Brain pericyte (primary cell): ENCODE data around the gene PCYT2.

ENCODE experiments used
- DNase-seq: peaks from one replicate; pipeline ENCODE4 v3.0.0-alpha.2; 2012; ENCODE audit warnings: low read depth, low spot score

Gene PCYT2

DNA sequence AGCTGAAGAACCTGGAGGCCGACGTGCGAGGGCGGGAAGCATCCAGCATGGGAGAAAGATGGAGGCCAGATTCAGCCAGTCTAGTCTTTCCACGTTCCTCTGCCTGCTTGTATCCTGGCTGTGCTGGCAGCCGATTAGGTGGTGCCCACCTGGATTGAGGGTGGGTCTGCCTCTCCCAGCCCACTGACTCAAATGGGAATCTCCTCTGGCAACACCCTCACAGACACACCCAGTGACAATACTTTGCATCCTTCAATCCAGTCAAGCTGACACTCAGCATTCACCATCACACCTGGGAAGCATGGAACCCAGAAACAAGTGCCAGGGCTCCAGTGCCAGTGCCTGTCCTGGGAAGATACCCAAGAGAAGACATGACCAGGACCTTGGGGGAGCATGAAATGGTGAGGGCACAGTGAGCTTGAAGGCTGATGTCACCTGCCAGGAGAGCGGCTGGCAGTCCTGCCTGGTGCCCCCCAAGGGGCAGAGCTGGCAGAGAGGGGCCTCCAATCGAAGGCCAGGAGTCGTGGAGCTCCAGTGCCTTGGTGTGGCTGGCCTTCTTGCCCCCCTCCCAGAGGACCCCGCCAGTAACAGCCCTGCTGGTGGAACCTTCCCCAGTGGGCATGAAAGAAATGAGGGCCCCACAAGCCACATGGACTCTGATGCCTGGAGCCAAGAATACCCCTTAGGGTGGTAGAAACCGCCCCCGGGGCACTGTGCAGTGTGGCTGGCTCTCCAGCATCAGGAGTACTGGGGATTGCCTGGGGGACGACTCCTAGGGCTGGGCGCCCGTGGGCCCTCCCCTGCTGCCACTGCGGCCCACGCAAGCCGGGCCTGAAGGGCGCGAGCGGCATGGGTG lies 9.8 kb downstream of the PCYT2 start:
- DNase-seq: no peak

- DNase-seq: no peak
Observed at GRCh38 chr17:81900181-81900820, 10.9 kb downstream of the PCYT2 start.

DNA sequence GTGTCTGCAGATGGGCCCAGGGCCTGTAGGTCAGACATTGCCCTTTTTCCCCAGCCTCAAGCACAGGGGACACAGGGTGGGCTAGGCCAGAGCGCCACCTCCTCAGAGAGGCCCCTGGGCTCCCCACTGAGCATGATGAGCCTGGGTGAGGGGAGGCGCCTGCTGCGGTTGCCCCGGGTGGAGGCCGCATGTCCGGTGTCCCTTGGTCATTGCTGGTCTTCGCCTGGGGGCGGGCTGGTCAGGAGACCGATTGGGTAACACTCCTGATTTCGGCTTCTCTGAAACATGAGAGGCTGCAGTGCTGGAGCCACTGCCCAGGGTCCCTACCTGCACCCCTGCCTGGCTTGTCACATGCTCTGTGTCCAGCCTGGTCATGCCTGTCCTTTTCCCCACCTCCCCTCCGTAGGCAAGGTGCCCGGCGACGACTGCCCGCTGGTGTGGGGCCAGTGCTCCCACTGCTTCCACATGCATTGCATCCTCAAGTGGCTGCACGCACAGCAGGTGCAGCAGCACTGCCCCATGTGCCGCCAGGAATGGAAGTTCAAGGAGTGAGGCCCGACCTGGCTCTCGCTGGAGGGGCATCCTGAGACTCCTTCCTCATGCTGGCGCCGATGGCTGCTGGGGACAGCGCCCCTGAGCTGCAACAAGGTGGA lies 11.6 kb downstream of the PCYT2 start:
- DNase-seq: no peak

DNA sequence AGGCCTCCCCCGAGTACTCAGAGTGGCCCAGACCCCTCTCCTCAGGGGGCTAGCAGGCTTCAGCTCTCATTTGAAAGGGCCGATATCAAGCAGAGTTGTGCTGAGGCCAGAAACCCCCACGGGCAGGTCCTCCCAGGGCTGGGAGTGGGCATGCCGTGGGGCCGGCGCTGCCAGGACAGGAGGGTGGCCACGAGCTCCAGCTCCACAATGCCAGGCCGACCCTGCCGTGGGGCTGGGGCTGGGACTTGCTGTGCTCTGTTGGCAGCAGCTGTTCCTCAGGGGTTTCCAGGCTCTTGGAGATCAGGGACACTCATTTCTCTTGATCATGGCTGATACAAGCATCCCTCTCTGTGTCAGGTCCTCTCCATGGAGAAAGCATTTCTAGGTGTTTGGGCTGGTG lies 12.3 kb downstream of the PCYT2 start:
- no peak for DNase-seq

- peak; percentile 56 for DNase-seq
Observed at GRCh38 chr17:81898029-81898866, 13.0 kb downstream of the PCYT2 start.

DNA sequence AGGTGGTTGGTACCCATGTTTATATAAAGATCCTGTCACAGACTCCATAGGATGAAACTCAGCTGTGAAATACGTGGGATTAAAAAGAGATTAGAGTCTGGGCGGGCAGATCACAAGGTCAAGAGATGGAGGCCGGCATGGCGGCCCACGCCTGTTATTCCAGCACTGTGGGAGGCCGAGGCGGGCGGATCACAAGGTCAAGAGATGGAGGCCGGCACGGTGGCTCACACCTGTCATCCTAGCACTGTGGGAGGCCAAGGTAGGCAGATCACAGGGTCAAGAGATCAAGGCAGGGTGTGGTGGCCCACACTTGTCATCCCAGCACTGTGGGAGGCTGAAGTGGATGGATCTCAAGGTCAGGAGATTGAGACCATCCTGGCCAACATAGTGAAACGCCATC lies 15.8 kb downstream of the PCYT2 start:
- DNase-seq: no peak

GRCh38 chr17:81891303-81891552 lies 20.0 kb downstream of the PCYT2 start:
- DNase-seq: no peak

DNA sequence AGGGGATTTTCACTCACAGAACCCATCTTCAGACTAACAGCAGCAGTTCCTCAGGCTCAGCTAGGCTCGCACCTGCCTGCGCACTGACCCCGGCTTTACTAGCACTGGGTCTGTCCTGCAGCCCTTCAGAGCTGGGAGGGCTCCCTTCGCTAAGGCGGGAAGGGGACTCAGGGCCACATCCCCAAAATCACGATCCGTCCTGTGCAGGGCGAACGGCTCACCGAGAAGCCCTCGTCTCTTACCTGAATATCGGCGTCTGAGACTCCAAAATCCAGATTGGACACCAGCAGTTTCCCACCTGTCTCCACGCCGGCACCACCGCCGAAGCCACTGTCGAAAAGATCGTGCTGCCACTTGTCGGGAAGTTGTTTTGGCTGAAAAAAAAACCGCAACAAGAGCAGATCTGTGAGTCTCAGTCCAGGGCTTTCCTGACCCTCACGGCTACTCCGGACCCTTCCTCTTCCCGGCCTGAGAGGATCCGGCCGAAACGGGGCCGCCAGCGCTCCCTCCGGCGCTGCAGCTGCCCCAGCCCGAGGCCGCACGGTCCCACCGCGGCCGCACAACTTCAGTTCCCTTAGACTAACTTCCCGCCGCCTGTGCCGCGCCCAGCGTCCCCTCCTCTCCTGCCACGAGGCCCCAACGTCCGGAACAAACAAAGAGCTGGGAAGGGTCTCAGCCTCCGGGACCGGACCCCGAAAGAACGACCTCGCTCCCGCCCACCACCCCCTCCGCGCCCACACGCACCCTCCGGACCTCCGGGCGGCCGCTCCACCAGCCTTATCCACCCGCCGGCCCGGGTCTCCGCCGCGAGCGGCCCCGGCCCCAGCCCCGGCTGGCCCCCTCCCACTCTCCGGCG lies 20.5 kb downstream of the PCYT2 start:
- DNase-seq: no peak

- no peak for DNase-seq
Observed at GRCh38 chr17:81889602-81890001, 21.6 kb downstream of the PCYT2 start.

GRCh38 chr17:81888988-81889595 lies 22.1 kb downstream of the PCYT2 start:
- no peak for DNase-seq

DNA sequence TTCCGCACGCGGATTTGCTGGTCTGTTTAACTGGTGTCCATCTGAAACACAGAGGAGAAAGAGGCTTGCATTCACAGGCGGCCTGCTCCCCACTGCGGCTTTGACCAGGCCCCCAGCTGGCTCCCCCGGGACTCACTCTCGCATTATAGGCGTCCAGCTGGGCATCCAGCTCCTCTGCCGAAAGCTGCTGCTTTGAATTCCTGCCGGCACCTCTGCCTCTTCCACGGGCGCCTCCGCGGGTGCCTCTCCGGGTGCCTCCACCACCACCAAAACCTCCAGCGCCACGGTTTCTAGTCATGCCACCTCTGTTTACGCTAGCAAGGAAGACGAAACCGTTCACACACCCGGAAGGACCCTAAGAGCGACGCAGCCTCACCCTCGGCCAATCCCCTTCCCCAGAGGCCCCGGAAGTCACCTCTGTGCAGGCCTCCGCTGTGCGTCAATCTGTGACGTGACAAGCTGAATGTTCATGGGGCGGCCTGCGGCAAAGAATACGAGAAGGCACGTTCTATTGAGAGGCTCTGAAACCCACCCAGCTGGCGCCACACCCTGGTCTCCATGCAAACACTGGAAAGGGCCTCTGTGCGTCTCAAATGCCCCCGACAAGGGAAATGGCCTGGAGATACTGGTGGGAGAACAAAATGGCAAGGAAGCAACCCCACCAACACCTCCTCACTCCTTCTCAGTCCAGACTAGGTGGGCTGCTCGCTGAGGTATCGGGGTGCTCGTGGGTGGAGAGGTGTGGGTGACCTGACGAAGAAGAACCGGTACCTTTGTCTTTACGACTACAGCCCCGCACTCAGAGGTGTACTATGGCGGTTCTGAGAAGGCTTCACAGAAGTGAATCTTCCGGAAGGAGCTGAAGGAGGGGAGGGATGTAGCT lies 22.9 kb downstream of the PCYT2 start:
- no peak for DNase-seq

DNA sequence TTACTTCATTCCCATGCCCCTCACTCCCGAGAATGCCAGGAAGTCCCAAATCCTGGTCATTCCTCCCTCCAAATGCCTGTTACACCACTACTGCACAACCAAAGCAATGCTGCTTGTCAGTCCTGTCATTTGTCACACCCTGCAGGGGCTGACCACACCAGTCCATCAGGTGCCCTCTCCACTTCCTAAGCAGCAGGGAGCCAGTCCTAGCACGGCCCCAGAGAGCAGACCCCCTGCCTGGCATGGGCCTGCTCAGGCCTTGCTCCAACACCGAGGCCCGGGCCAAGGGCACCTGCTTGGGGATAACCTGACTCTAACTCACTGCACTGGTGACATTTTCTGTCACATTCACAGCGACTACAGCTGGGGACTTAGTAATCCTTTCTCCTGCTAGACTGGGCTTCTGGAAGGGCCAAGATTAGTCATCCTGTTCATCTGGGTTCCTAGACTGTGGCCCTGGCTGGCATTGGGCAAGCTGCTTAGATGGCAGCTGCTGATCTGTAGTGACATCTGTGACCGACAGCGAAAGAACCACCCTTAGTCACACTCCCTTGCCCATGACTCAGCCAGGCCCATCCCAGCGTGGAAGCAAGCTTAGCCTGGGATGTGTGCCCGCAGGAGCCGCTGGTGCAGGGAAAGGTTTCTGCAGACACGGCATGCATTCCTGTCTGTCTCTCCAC lies 25.2 kb downstream of the PCYT2 start:
- DNase-seq: no peak

- no peak for DNase-seq
Observed at GRCh38 chr17:81885454-81885853, 25.7 kb downstream of the PCYT2 start.

DNA sequence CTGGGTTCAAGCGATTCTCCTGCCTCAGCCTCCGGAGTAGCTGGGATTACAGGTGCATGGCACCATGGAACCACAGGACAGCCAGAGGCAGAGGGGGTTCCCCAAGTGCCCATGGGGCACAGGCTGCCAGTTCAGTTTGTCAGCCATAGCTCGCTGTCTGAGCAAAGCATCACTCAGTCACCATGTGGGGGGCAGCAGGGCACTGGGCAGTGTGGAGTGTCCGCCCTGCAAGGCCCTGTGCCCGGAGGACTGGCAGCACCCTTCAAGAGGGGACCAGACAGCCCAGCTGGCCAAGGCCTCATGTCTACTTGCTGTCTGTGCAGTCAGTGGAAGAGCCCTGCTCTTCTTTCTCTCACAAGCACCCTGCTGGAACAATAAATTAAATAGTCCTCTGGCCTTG lies 26.2 kb downstream of the PCYT2 start:
- no peak for DNase-seq

DNA sequence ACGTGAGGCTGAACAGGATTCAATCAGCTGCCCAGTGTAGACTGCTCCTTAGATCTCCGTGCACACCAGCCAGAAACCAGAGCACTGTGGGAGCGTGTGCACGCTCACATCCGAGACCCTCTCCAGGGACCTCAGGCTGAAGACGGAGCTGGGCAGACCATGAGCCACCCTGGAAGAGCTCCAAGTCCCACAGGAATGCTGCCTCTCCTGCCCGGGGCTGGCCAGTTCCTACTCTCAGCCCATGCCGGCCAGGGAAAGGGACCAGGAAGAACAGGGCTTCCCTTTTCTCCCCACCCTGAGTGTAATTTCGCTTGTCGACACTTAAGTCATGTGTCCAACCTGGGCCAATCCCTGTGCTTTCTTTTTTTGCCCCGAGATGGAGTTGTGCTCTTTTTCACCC lies 26.7 kb downstream of the PCYT2 start:
- DNase-seq: no peak

- DNase-seq: no peak
Observed at GRCh38 chr17:81879121-81879520, 32.1 kb downstream of the PCYT2 start.

GRCh38 chr17:81878294-81878693 lies 32.9 kb downstream of the PCYT2 start:
- DNase-seq: no peak

DNA sequence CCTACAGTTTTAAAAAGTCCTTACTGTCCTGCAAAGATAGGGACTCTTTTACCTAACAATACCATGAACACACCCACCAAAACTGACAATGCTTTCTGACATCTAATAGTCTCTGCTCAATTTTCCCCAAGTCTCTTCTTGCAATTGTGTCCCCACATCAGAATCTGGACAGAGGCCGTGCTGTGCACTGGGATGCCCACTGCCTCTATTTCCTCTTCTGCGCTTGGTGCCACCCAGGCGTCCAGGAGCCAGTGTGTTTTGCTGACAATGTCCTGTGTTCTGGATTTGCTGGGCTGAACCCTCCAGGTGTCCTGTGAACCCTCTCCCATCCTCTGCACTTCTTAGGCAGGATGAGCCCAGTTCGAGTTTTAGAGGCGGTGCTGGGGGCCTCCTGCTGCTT lies 33.6 kb downstream of the PCYT2 start:
- no peak for DNase-seq
